Middle frontal gyrus (tissue), 1 donor: ENCODE data around the gene PSMD1.
"Not testable (repeated sequence)": the region's sequence is repeated elsewhere in the genome, so short reads cannot be mapped to it uniquely, and the experiment has no call there.

Source experiments
- DNase-seq: peaks from one replicate; pipeline ENCODE4 v3.0.0-alpha.2; 2015; ENCODE audit warnings: low spot score; ENCODE audit errors: extremely low spot score

The PSMD1 gene

GRCh38 chr2:231110551-231110950 lies 53.9 kb downstream of the PSMD1 start:
- DNase-seq = no peak

DNA sequence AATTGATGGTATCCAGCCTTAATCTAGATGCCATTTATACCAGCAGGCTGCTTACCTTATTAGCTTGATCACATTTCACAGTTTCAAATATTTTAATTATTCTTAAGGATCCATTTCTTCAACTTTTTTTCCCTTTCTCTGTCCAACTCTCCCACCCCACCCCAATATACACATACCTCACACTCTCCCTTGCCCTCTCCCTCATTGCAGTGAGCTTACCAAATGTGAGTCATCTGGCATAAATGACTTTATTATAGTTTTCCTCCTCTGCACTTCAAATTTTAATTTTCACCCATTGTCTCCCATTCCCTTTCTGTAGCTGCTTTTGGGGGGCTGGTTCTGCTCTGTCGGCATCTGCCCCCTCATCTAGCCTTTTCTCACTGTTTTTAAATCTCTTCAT lies 55.3 kb downstream of the PSMD1 start:
- DNase-seq = no peak

GRCh38 chr2:231113489-231113888 lies 56.8 kb downstream of the PSMD1 start:
- DNase-seq = no peak

GRCh38 chr2:231115651-231116050 lies 59.0 kb downstream of the PSMD1 start:
- no peak for DNase-seq

- no peak for DNase-seq
Observed at GRCh38 chr2:231117148-231117547, 60.5 kb downstream of the PSMD1 start.

DNA sequence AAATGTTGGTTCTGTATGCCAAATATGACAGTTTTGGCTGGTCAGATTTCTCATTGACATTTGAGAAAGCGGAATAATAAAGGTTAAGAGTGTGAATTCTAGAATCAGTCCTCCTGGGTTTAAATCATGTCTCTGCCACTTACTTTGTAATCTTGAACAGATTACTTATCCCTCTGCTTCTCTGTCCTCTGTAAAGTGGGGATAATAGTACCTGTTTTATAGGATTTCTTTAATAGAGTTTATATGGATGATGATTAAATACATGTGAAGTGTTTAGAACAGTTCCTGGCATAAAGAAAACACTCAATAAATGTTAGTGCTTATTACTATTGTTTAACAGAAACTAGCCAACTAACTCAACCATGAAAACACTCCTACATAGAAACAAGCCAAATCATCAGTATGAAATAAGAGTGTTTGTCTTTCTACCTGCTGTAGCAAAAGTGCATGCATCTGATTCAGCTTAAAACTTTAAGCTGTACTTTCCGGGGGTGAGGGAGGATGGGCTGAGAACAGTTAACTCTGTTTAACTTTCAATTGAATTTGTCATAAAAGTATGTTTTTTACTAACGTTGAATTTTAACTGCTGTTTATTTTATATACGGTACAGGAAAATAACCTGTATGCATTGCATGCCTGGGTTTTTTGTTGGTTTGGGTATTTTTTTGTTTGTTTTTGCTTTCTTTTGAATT lies 61.4 kb downstream of the PSMD1 start:
- DNase-seq = no peak

GRCh38 chr2:231118614-231118942 lies 61.9 kb downstream of the PSMD1 start:
- no peak for DNase-seq

- no peak for DNase-seq
Observed at GRCh38 chr2:231123362-231123898, 66.8 kb downstream of the PSMD1 start.

DNA sequence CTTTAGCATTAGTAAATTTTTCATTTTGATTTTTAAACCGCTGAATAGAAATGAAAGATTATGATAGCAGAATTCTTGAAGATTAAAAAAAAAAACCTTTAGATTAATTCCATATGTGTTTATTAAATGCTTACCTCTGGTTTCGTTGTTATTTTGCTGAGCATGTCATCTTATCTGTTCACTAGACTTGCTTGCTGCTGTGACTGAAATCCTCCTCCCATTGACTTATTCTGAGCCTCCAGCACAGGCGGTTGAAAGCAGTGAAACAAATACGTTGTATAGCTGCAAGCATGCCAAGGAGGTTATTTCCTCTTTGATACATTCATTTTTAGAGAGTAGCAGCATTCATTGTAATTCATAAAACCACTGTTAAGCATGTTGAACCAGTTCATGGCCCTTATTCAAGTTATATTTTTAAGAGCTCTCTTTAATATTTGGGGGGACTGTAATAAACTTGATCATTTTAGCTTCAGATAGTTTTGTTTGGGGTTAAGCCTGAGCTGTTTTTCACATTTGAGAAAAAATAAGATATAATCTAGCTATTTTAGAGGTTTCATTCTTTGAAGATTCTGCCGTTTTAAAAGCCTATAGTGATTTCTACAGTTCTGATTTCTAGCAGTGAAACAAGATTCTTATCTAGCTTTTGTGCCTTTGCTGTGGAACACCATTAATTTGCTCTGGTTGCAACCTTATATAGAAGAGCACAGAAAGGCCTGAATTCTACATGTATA lies 68.3 kb downstream of the PSMD1 start, which contains the start of gene HTR2B:
Gene HTR2B, minus strand, starts transcription at position 205 of the 731 bp plus-strand sequence. CDS start 1,278 bp downstream, outside the sequence.
- DNase-seq = no peak

- no peak for DNase-seq
Observed at GRCh38 chr2:231126123-231126522, 69.5 kb downstream of the PSMD1 start.

DNA sequence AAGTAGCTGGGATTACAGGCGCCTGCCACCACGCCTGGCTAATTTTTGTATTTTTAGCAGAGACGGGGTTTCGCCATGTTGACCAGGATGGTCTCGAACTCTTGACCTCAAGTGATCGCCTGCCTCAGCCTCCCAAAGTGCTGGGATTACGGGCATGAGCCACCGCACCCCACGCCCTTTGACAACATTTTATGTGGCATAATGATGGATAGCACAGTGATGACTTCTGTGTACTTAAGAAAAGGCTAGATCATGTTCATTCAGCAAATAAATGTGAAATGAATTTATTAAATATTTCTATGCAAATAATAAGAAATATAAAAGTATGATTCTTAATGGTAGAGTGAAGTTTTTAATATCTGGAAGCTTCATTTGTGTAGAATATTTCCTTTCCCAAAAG lies 70.8 kb downstream of the PSMD1 start:
- DNase-seq = no peak

DNA sequence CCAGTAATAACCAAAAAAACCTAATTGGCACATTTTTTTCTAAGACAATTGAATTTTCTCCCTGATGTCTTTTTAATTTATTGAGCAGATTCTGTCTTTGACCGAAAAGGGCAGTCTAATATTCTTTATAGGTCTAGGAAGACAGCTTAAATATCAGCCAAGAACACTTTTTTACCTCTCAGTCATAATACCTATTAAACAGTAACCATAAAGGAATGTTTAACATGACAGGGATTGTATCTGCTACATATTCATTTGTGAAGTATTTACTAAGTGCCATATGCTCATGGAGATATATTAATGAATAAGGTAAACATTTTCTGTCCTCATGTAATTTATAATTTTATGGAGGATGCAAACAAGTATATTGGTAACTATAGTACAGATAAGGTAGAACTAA lies 71.3 kb downstream of the PSMD1 start:
- DNase-seq = no peak

DNA sequence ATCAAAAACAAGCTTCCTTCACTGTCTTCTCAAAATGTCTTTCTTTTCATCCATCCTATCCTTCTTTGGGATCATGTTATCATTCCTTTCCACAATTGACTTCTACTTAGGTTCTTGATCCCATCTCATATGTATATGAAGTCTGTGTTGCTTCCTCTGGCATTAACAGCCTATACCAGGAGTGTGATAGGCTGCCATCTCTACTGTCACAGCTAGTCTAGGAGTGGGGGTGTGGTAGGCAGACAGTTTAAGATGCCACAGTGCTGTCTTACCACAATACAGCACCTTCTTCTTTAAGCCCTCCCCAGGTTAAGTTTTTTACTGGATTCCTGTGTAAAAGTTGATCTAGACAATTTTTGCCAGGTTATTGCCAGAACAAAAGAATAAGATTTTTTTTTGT lies 71.9 kb downstream of the PSMD1 start:
- no peak for DNase-seq

- DNase-seq = no peak
Observed at GRCh38 chr2:231129216-231129615, 72.5 kb downstream of the PSMD1 start.

GRCh38 chr2:231130336-231131056 lies 73.8 kb downstream of the PSMD1 start:
- DNase-seq = no peak

DNA sequence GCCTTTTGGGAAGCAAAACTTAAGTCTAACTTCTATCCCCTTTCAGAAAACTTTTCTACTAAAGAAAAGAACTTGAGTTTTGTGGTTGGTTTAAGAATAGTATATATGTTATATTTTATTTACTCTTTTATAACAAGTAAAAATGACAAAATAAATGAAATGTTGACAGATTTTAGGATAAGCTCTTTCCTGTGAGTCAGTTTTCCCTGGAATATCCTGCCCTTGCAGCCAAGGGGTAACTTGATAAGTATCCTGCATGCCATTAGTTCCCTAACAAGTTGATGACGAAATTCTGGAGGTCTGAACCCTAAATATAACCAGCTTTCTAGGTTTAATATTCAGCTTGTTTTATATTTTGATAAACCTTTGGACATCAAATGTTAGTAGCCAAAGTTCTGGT lies 75.5 kb downstream of the PSMD1 start:
- no peak for DNase-seq

- DNase-seq = no peak
Observed at GRCh38 chr2:231133365-231134099, 76.9 kb downstream of the PSMD1 start.

GRCh38 chr2:231134910-231135655 lies 78.4 kb downstream of the PSMD1 start:
- no peak for DNase-seq

GRCh38 chr2:231138699-231139098 lies 82.0 kb downstream of the PSMD1 start:
- no peak for DNase-seq

GRCh38 chr2:231139796-231140195 lies 83.1 kb downstream of the PSMD1 start:
- DNase-seq = no peak

DNA sequence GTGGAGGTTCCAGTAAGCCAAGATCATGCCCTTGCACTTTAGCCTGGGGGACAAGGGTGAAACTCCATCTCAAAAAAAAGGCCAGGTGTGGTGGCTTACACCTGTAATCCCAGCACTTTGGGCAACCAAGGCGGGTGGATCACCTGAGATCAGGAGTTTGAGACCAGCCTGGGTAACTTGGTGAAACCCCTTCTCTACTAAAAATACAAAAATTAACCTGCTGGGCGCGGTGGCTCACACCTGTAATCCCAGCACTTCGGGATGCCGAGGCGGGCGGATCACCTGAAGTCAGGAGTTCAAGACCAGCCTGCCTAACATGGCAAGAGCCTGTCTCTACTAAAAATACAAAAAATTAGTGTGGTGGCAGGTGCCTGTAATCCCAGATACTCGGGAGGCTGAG lies 84.1 kb downstream of the PSMD1 start:
- not testable (repeated sequence) for DNase-seq
